MM.1S (cell line): ENCODE data around the gene AGPAT2.

Experiments
- DNase-seq: peaks from one replicate; pipeline ENCODE4 v3.0.0-alpha.2; 2015
- H2AFZ ChIP-seq: fragments of 300-600 bp; sonication (generic); 2 replicates; pipeline ENCODE4 v1.6.0; 2016; ENCODE audit warnings: antibody characterized with exemption, low read length
- H3F3A ChIP-seq: fragments of 300-600 bp; sonication (generic); 2 replicates; pipeline ENCODE4 v1.6.1; 2016; ENCODE audit warnings: mild to moderate bottlenecking, antibody characterized with exemption, low read length, moderate library complexity, mixed read lengths; ENCODE audit not compliant: insufficient read depth
- H3K27ac ChIP-seq: fragments of 300-600 bp; sonication (generic); 2 replicates; pipeline ENCODE4 v1.5.1; 2016; ENCODE audit warnings: mild to moderate bottlenecking, low read length
- H3K27me3 ChIP-seq: fragments of 300-600 bp; sonication (generic); replicated peaks from 2 replicates; pipeline ENCODE4 v1.6.0; 2016; ENCODE audit warnings: low read length; ENCODE audit not compliant: insufficient read depth
- H3K36me3 ChIP-seq: fragments of 300-600 bp; sonication (generic); replicated peaks from 2 replicates; pipeline ENCODE4 v1.6.1; 2016; ENCODE audit warnings: mild to moderate bottlenecking, low read length, mixed read lengths; ENCODE audit not compliant: insufficient read depth
- H3K4me1 ChIP-seq: fragments of 300-600 bp; sonication (generic); 2 replicates; pipeline ENCODE4 v1.6.1; 2016; ENCODE audit warnings: low read length, mixed read lengths
- H3K4me2 ChIP-seq: fragments of 300-600 bp; sonication (generic); 2 replicates; pipeline ENCODE4 v1.6.0; 2016; ENCODE audit warnings: low read depth, low read length
- H3K4me3 ChIP-seq: fragments of 300-600 bp; sonication (generic); 2 replicates; pipeline ENCODE4 v1.5.1; 2016; ENCODE audit warnings: low read length, mixed read lengths
- H3K79me2 ChIP-seq: fragments of 300-600 bp; sonication (generic); 2 replicates; pipeline ENCODE4 v1.6.1; 2016; ENCODE audit warnings: mixed run types, low read length, mixed read lengths
- H3K9ac ChIP-seq: fragments of 300-600 bp; sonication (generic); 2 replicates; pipeline ENCODE4 v1.6.1; 2016; ENCODE audit warnings: low read length, mixed read lengths
- H3K9me2 ChIP-seq: fragments of 300-600 bp; sonication (generic); replicated peaks from 2 replicates; pipeline ENCODE4 v1.6.1; 2016; ENCODE audit warnings: mild to moderate bottlenecking, low read length, mixed read lengths; ENCODE audit not compliant: insufficient read depth
- H3K9me3 ChIP-seq: fragments of 300-600 bp; sonication (generic); replicated peaks from 2 replicates; pipeline ENCODE4 v1.6.1; 2016; ENCODE audit warnings: mild to moderate bottlenecking, low read length, mixed read lengths; ENCODE audit not compliant: insufficient read depth
- H4K20me1 ChIP-seq: fragments of 300-600 bp; sonication (generic); 2 replicates; pipeline ENCODE4 v1.6.1; 2016; ENCODE audit warnings: mild to moderate bottlenecking, low read length, moderate library complexity, mixed read lengths; ENCODE audit not compliant: insufficient read depth
- EZH2 ChIP-seq: fragments of 300-600 bp; sonication (generic); optimal IDR thresholded peaks from 2 replicates; pipeline ENCODE3; 2017; ENCODE audit warnings: low read depth, mild to moderate bottlenecking, antibody characterized with exemption, low read length, mixed read lengths
- EZH2phosphoT487 ChIP-seq: fragments of 300-600 bp; sonication (generic); IDR thresholded peaks from 2 replicates; pipeline ENCODE4 v1.6.1; 2018; ENCODE audit warnings: antibody characterized with exemption, low read length
- TF ChIP-seq, protein P1 (sequence below): fragments of 300-600 bp; sonication (generic); IDR thresholded peaks from 2 replicates; pipeline ENCODE4 v1.5.1; 2016; ENCODE audit warnings: antibody characterized with exemption, low read length, mixed read lengths

AGPAT2 gene

DNA sequence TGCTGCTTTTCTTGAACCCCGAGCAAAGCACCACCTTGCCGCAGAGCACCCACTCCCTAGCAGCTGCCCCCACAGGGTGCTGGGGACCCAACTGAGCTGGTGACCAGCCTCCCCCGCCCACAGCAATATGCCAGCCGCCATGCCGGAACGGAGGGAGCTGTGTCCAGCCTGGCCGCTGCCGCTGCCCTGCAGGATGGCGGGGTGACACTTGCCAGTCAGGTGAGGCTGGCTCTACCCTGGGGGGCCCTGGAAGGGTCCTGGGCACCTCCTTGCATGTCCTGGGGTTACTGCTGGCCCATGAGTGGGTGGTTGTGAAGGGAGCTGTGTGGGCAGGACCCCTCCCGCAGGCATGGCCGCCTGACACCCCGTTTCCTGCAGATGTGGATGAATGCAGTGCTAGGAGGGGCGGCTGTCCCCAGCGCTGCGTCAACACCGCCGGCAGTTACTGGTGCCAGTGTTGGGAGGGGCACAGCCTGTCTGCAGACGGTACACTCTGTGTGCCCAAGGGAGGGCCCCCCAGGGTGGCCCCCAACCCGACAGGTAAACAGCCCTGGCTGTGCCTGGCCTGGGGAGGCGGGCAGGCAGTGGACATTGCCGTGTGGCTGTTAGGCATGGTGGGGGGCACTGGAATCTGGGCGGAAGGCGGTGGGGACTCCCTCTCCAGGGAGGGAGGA is 17.3 kb downstream of the AGPAT2 start:
- no peaks in the 10 kb centered on the region for H3K9me3 ChIP-seq
- no peak overlapping the region for H3K4me2 ChIP-seq
- no peaks in the 10 kb centered on the region for H3K9me2 ChIP-seq
- no peak overlapping the region for H3K27ac ChIP-seq
- no peaks in the 10 kb centered on the region for H3K79me2 ChIP-seq
- no peak for TF ChIP-seq EZH2
- TF ChIP-seq, protein P1, sequence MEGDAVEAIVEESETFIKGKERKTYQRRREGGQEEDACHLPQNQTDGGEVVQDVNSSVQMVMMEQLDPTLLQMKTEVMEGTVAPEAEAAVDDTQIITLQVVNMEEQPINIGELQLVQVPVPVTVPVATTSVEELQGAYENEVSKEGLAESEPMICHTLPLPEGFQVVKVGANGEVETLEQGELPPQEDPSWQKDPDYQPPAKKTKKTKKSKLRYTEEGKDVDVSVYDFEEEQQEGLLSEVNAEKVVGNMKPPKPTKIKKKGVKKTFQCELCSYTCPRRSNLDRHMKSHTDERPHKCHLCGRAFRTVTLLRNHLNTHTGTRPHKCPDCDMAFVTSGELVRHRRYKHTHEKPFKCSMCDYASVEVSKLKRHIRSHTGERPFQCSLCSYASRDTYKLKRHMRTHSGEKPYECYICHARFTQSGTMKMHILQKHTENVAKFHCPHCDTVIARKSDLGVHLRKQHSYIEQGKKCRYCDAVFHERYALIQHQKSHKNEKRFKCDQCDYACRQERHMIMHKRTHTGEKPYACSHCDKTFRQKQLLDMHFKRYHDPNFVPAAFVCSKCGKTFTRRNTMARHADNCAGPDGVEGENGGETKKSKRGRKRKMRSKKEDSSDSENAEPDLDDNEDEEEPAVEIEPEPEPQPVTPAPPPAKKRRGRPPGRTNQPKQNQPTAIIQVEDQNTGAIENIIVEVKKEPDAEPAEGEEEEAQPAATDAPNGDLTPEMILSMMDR = no peak
- TF ChIP-seq EZH2phosphoT487 = no peak
- no peaks in the 10 kb centered on the region for H3K4me1 ChIP-seq
- no peaks in the 10 kb centered on the region for H3F3A ChIP-seq
- H3K4me3 ChIP-seq = no peak overlapping the region
- no peak overlapping the region for H2AFZ ChIP-seq
- H3K27me3 ChIP-seq = peaks cover 88% of the 10 kb centered on the region
- no peak overlapping the region for H3K9ac ChIP-seq
- H4K20me1 ChIP-seq = no peaks in the 10 kb centered on the region
- no peaks in the 10 kb centered on the region for H3K36me3 ChIP-seq
- no peak for DNase-seq

DNA sequence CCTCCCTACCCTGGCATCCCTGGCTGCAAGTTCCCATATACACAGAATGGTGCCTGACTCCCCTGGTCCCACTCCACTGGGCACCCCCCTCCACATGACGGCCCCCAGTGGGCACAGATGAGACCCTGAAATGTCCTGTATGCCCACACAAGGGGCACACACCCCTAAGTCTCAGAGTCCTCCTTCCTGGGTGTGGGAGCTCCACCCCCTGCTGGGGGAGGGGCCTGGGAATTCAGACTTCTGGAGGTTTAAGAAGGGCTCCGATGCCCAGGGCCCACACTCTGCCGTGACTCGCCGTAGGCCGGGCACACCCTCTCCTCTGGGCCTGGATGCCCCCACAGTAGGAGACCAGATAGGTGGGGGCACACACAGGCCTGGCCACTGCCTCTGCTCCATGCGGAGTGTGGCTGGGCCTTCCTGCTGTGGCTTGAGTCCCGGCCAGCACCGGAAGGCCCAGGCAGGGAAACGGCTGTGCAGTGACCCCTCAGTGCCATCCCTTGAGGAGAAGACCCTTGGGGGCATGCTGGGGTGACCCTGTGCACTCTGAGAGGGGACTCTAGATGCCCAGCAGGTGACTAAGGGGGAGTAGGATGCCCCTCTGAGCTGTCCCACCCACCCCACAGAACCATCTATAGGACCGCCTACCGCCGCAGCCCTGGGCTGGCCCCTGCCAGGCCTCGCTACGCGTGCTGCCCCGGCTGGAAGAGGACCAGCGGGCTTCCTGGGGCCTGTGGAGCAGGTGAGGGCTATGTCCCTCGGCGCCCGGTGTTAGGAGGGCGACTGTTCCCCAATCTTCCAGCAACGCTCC is 18.1 kb downstream of the AGPAT2 start:
- Histone ChIP-seq H2AFZ (no peak overlapping the region), H3K4me3 (no peak overlapping the region), H3K4me2 (no peak overlapping the region), H3K27me3 (peaks cover 89% of the 10 kb centered on the region), H3K9ac (no peak overlapping the region), H3K36me3 (no peaks in the 10 kb centered on the region), H3K9me2 (no peaks in the 10 kb centered on the region), H3K27ac (no peak overlapping the region), H3K4me1 (no peaks in the 10 kb centered on the region), H4K20me1 (no peaks in the 10 kb centered on the region), H3K9me3 (no peaks in the 10 kb centered on the region), H3K79me2 (no peaks in the 10 kb centered on the region), H3F3A (no peaks in the 10 kb centered on the region)
- no peak for DNase-seq
- no peak for TF ChIP-seq EZH2
- TF ChIP-seq, protein P1 = no peak
- no peak for TF ChIP-seq EZH2phosphoT487

DNA sequence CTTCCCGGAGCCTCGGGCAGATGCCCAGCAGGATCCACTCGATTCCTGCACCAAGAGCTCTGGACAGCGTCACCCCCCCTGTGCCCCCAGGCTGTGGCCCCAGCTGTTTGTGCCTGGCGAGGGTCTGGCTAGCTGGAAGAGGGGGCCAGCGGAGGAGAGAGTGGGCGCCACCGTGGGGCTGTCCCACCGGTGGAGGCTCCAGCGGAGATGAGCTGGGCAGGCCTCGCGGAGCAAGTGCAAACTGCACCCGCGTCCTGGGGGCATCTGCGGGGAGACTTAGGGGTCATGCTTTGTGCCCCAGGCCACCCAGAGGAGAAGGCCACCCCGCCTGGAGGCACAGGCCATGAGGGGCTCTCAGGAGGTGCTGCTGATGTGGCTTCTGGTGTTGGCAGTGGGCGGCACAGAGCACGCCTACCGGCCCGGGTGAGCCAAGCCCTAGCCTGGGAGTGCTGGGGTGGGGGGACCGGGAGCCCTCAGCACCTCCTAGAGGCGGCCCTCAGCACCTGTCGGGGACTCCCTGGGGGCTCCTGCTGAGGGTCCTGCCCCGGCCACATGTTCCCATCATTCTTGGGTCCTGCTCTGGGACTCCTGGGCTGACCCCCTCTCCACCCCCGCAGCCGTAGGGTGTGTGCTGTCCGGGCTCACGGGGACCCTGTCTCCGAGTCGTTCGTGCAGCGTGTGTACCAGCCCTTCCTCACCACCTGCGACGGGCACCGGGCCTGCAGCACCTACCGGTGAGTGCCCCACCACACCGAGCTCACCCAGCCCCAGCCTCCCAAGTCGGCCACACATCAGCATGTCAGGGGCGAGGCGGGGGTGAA is 19.1 kb downstream of the AGPAT2 start:
- H3K4me1 ChIP-seq = no peaks in the 10 kb centered on the region
- no peaks in the 10 kb centered on the region for H4K20me1 ChIP-seq
- no peaks in the 10 kb centered on the region for H3F3A ChIP-seq
- H3K9ac ChIP-seq = no peak overlapping the region
- H3K79me2 ChIP-seq = no peaks in the 10 kb centered on the region
- DNase-seq = no peak
- no peak overlapping the region for H3K4me3 ChIP-seq
- H3K36me3 ChIP-seq = no peaks in the 10 kb centered on the region
- TF ChIP-seq EZH2 (no peak), EZH2phosphoT487 (no peak)
- TF ChIP-seq, protein P1 = no peak
- no peaks in the 10 kb centered on the region for H3K9me3 ChIP-seq
- no peak overlapping the region for H2AFZ ChIP-seq
- no peak overlapping the region for H3K4me2 ChIP-seq
- H3K27me3 ChIP-seq = peaks cover 89% of the 10 kb centered on the region
- H3K27ac ChIP-seq = no peak overlapping the region
- H3K9me2 ChIP-seq = no peaks in the 10 kb centered on the region
